ENCODE measurements around the gene LRIG2.

GRCh38 chr1:113027449-113027848 lies 45.5 kb upstream of the LRIG2 start:
- no peak for TF ChIP-seq CTCF (conservative IDR thresholded peaks at IDR 0.05; ENCODE audit: low read depth, low read length)
- no peak for TF ChIP-seq EZH2 (IDR thresholded peaks at IDR 0.05; ENCODE audit: low read length, unreplicated experiment)

All from PC-3 (cell line).